HL-60 (cell line): ENCODE measurements around the gene ASCC2.

ENCODE experiments used
- CTCF ChIP-seq: IDR thresholded peaks from one replicate; pipeline ENCODE4 v1.5.1; 2011; ENCODE audit warnings: low read length, control low read depth, inconsistent platforms; ENCODE audit not compliant: insufficient read depth
- POLR2AphosphoS5 ChIP-seq: IDR thresholded peaks from 2 replicates; pipeline ENCODE4 v1.6.1; 2012; ENCODE audit warnings: low read depth
- REST ChIP-seq: IDR thresholded peaks from 2 replicates; pipeline ENCODE4 v1.6.1; 2012; ENCODE audit warnings: low read depth; ENCODE audit not compliant: insufficient replicate concordance
- SPI1 ChIP-seq: IDR thresholded peaks from 2 replicates; pipeline ENCODE4 v1.6.1; 2012; ENCODE audit warnings: low read depth, mild to moderate bottlenecking, borderline replicate concordance

GRCh38 chr22:29806196-29806595 is 31.9 kb downstream of the ASCC2 start:
- TF ChIP-seq POLR2AphosphoS5 (no peak), CTCF (no peak), SPI1 (no peak), REST (no peak)
